Chondrocyte (in vitro differentiated cells): ENCODE results near the gene DNAH14. TPM values are rescaled to one million over a fixed set of nuclear protein-coding genes. Genes with fewer than 3 reads are reported as not detected.

ENCODE experiments used
- DNase-seq: peaks from one replicate; pipeline ENCODE4 v3.0.0; 2021; ENCODE audit warnings: mixed read lengths, low spot score
- H3K27ac Mint-ChIP-seq: one replicate; pipeline ENCODE4 v1.8.0; 2021; ENCODE audit warnings: mild to moderate bottlenecking, moderate library complexity, mixed read lengths; ENCODE audit not compliant: unreplicated experiment
- H3K27me3 Mint-ChIP-seq: 2 replicates; pipeline ENCODE4 v1.8.0; 2021; ENCODE audit warnings: low read depth, mixed read lengths
- H3K36me3 Mint-ChIP-seq: 2 replicates; pipeline ENCODE4 v1.8.0; 2021; ENCODE audit warnings: low read depth, mixed read lengths
- H3K4me1 Mint-ChIP-seq: 2 replicates; pipeline ENCODE4 v1.8.0; 2021; ENCODE audit warnings: low read depth, mild to moderate bottlenecking, mixed read lengths
- H3K4me3 Mint-ChIP-seq: one replicate; pipeline ENCODE4 v1.8.0; 2021; ENCODE audit warnings: mild to moderate bottlenecking, moderate library complexity, mixed read lengths; ENCODE audit not compliant: unreplicated experiment
- H3K9me3 Mint-ChIP-seq: 2 replicates; pipeline ENCODE4 v1.8.0; 2021; ENCODE audit warnings: low read depth, mixed read lengths
- CTCF ChIP-seq: fragments of 200-600 bp; sonication (generic); IDR thresholded peaks from 2 replicates; pipeline ENCODE4 v1.5.0; 2021; ENCODE audit warnings: antibody characterized with exemption, mild to moderate bottlenecking, moderate library complexity
- total RNA-seq: library from RNA; stranded (reverse); gene quantifications from 3 replicates; pipeline ENCODE4 v1.2.1, GENCODE V29; 2021

Gene DNAH14
- total RNA-seq, 1 donor from 2014 or later: 16.0 TPM

- Mint-ChIP-seq H3K9me3 (no peaks in the 10 kb centered on the region), H3K27me3 (no peaks in the 10 kb centered on the region), H3K4me1 (no peaks in the 10 kb centered on the region), H3K36me3 (no peaks in the 10 kb centered on the region), H3K4me3 (no peak overlapping the region), H3K27ac (no peak overlapping the region)
- TF ChIP-seq CTCF: no peak
- DNase-seq: no peak
Observed at GRCh38 chr1:225338545-225338944, 409.1 kb downstream of the DNAH14 start.

DNA sequence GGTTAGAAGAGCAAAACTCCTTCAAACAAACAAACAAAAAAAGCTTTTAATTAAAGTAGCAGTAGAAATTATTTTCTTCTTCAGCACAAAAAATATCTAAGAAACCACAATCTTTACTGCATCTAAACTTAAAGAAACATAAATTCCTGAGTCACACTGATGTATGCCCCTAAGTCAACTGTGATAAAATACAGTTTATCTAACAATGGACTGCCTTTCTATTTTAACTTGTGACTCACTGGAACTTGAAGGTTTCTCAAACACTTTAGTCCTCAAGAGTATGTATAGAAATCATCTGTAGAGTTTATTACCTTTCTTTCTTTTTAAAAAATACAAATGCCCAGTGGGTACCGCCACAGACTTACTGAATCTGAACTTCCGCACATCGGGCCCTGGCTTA is 412.2 kb downstream of the DNAH14 start:
- no peaks in the 10 kb centered on the region for H3K9me3 Mint-ChIP-seq
- peaks cover 4% of the 10 kb centered on the region for H3K36me3 Mint-ChIP-seq
- peaks cover 2% of the 10 kb centered on the region for H3K27me3 Mint-ChIP-seq
- DNase-seq: no peak
- no peak for TF ChIP-seq CTCF
- H3K27ac Mint-ChIP-seq: no peak overlapping the region
- no peak overlapping the region for H3K4me3 Mint-ChIP-seq
- H3K4me1 Mint-ChIP-seq: no peaks in the 10 kb centered on the region

- H3K4me3 Mint-ChIP-seq: no peak overlapping the region
- H3K27me3 Mint-ChIP-seq: peaks cover 2% of the 10 kb centered on the region
- no peak for TF ChIP-seq CTCF
Observed at GRCh38 chr1:225342695-225343094, 413.2 kb downstream of the DNAH14 start.

GRCh38 chr1:225343618-225344017 is 414.1 kb downstream of the DNAH14 start:
- Mint-ChIP-seq H3K4me1 (no peaks in the 10 kb centered on the region), H3K27ac (no peak overlapping the region), H3K36me3 (peaks cover 10% of the 10 kb centered on the region), H3K27me3 (peaks cover 2% of the 10 kb centered on the region), H3K4me3 (no peak overlapping the region), H3K9me3 (peaks cover 12% of the 10 kb centered on the region)
- peak; percentile 63 for TF ChIP-seq CTCF
- DNase-seq: no peak

More at GRCh38 chr1:225342695-225343094, 413.2 kb downstream of the DNAH14 start:
- no peak for DNase-seq
- H3K36me3 Mint-ChIP-seq: peaks cover 4% of the 10 kb centered on the region
- H3K9me3 Mint-ChIP-seq: peaks cover 4% of the 10 kb centered on the region
- H3K27ac Mint-ChIP-seq: no peak overlapping the region
- no peaks in the 10 kb centered on the region for H3K4me1 Mint-ChIP-seq

DNA sequence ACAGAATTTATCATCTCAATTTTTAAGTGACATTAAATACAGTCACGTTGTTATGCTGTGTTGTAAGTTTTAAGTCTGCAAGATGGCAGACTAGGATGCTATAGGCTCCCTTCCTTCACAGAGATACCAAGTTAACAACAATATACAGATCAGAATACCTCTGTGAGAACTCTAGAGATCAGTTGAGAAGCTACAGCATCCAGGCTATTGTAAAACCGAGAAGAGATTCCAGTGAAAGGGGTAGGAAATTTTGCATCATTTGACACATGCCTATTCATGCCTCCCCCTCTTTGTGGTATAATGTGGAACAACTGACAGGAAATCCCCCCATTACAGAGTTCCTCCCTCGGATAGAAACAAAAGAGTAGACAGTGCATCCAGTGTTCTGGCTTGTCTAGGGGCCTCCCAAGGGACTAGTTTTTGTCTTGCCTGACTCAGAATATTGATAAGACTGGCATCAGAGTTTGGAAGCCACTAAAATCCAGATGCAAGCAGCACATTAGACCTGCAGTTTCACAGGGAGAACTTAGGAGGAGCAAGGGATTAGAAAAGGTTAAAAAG is 417.7 kb downstream of the DNAH14 start:
- H3K9me3 Mint-ChIP-seq: peaks cover 14% of the 10 kb centered on the region
- no peak for TF ChIP-seq CTCF
- no peak overlapping the region for H3K27ac Mint-ChIP-seq
- no peak overlapping the region for H3K4me3 Mint-ChIP-seq
- DNase-seq: no peak
- H3K36me3 Mint-ChIP-seq: peaks cover 10% of the 10 kb centered on the region
- peaks cover 2% of the 10 kb centered on the region for H3K27me3 Mint-ChIP-seq
- peaks cover 2% of the 10 kb centered on the region for H3K4me1 Mint-ChIP-seq
